ENCODE results near the gene MYBPHL.

MYBPHL gene

DNA sequence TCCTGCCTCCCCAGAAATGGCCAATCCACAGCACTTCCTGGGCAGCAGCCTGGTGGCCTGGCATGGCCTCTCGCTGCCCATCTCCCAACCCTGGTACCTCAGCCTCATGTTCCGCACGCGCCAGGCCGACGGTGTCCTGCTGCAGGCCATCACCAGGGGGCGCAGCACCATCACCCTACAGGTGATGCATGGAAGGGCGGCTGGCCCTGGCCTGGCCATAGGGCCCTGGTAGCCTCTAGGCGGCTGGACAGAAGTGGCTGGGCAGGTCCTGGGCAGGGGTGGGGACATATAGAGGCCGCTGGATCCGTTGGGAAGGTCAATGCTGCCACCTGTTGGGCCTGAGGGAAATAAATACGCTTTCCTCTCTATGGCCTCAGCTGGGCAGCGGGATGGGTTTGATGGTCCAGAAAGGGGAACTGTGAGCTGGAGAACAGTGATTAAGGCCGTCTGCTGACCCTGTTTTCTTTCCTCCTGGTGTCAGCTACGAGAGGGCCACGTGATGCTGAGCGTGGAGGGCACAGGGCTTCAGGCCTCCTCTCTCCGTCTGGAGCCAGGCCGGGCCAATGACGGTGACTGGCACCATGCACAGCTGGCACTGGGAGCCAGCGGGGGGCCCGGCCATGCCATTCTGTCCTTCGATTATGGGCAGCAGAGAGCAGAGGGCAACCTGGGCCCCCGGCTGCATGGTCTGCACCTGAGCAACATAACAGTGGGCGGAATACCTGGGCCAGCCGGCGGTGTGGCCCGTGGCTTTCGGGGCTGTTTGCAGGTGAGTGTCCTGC, 43.0 kb downstream of the MYBPHL start:
- no peak for DNase-seq (ENCODE audit: low read depth)

DNA sequence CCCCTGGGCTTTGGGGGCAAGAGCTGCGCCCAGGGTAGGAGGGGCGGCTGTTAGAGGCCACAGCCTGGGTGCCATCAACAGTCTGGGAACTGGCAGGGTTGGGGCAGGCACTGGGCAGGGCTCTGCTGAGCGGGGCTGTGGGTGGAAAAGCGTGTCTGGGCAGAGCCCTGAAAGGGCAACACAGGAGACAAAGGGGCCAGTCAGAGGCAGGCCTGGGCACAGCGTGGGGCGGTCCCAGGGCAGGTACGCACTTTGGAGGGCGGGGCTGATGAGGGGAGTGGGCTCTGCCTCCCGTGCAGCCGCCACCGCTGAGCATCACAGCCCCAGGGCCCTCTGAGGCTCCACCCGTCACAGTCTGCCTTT, 43.6 kb downstream of the MYBPHL start:
- DNase-seq (ENCODE audit: low read depth): no peak

DNA sequence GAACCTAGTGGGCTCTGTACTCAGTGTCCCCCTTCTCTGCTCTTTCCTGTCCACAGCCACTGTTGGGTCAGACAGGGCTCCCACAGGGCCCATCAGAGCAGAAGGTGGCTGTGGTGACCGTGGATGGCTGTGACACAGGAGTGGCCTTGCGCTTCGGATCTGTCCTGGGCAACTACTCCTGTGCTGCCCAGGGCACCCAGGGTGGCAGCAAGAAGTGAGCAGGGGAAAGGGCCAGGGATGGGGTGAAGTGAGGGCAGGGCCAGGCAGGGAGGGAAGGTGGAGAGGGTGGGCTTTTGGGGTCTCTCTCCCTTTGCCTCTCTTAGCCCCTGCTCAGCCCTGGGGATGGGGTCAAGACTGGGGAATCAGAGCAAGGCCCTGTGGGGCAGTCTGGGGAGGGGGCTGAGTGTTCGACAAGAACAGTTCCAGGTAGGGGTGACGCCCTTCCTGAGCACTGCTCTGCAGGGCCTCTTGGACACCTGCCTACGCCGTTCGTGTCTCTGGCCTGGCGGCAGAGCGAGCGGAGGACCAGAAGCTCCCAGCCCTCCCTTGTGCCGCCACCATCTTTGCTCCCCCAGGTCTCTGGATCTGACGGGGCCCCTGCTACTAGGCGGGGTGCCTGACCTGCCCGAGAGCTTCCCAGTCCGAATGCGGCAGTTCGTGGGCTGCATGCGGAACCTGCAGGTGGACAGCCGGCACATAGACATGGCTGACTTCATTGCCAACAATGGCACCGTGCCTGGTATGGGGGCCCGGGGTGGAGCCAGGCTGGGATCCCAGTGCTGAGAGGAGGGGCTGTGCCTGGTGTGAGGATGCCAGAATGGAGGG, 44.4 kb downstream of the MYBPHL start:
- no peak for DNase-seq (ENCODE audit: low read depth)

DNA sequence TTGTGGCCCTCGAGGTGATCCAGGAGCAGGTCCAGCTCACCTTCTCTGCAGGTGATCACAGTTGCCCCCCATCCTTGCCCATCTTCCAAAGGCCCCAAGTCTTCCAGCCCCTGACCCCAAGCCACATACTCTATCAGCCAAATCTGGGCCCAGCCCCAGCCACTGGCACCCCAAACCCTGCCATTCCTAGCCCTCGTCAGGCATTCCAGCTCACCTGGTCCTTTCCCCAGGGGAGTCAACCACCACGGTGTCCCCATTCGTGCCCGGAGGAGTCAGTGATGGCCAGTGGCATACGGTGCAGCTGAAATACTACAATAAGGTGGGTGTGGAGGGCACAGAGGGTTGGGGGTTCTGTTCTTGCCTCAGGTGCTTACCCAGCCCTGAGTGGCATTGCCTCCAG, 45.2 kb downstream of the MYBPHL start:
- DNase-seq (ENCODE audit: low read depth): no peak

DNA sequence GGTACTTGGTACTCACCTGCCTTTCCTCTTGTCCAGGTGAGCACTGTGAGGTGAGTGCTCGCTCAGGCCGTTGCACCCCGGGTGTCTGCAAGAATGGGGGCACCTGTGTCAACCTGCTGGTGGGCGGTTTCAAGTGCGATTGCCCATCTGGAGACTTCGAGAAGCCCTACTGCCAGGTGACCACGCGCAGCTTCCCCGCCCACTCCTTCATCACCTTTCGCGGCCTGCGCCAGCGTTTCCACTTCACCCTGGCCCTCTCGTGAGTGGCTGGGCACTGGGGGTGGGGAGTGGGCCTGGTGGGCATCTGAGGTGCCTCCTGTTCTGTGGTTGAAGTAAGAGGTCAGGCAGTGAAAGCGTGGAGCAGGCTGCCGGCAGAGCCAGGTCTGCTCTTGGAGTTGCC, 45.8 kb downstream of the MYBPHL start:
- no peak for DNase-seq (ENCODE audit: low read depth)

DNA sequence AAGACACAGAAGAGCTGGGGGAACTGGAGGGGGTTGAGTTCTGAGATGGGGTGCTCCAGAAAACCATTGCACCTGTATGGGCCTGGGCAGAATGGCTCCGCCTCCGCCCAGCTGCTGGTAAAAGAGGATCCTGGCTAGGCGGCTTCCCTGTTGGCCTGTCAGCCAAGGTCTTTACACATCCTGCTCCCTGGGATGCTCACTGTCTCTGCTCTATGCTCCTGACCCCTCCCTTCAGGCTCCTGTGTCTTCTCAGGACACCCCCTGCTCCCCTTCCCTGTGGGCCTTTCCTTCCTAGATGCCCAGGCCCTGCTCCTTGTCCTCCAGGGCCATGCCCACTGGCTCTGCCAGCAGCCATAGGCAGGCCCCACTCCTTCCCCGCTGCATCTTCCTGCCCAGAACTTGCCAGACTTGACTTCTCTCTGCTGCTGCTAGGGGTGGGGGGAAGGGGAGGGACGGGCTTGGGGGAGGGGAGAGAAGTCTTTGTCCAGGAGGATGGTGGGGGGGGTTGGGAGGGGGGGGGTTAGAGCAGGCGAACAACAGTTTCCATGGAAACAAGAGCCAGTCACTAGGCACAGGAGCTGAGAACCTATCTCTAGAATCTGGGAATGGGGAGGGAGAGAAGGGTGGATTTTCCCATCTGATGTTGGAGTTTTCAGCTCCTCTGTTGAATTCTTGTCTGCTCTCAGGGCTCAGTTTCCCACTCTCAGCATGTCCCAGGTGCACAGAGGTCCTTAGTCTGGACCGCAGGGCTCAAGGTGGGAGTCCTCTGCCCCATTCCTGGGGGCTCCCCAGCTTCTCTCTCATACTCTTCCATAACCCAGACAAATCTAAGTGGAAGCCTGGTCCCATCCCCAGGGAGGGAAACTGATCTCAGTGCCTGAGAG, 46.9 kb downstream of the MYBPHL start:
- DNase-seq (ENCODE audit: low read depth): no peak

DNA sequence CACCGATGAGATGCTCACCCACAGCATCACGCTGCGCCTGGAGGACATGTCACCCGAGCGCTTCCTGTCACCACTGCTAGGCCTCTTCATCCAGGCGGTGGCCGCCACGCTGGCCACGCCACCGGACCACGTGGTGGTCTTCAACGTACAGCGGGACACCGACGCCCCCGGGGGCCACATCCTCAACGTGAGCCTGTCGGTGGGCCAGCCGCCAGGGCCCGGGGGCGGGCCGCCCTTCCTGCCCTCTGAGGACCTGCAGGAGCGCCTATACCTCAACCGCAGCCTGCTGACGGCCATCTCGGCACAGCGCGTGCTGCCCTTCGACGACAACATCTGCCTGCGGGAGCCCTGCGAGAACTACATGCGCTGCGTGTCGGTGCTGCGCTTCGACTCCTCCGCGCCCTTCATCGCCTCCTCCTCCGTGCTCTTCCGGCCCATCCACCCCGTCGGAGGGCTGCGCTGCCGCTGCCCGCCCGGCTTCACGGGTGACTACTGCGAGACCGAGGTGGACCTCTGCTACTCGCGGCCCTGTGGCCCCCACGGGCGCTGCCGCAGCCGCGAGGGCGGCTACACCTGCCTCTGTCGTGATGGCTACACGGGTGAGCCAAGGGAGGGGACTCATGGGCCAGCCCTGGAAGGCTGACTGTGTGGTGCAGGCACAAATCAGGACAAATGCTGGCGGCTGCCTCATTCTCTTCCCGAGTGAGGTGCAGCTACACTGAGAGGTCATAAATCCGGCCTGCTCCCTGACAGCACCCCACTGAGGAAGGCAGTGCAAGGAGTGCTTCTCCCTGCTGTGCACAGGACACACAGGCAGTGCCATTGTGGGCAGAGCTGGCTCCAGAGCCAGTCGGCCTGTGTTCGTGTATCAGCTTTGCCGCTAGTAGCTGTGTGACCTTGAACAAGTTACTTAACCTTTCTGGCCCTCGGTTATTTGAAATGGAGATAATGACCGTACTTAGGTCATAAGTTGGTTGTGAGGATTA, 48.0 kb downstream of the MYBPHL start:
- DNase-seq (ENCODE audit: low read depth): no peak

DNA sequence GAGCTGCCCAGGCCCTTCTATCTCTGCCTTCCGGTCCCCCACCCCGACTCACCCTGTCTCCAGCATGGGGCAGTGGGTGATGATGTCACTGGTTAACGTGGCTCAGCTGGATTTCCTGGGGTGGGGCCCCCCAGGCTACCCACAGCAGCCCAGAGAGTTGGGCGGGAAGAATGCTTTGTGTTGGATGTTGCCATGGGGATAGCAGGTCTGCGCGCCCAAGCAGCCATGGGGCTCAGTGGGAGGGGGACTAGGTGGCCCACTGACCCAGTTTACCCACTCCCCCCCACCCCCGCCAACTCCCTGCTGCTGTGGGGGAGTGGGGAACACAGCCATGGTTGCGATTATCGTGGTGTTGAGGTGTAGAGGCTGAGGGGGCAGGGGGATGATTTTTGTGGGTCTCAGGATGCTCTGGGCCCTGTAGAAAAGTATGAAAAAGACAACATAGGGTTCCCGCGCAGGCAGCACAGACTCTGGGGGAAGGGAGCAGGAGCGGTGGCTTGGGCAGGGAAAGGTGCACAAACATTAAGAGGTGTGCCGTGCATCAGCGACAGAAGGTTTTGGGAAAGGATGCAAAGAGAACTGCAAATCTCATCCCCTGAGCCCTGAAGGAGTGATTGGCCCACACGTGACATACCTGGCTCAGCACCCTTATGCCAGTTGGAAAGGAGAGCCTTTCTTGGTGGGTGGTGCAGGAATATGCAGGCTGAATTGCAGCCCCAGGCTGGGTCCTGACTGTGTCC, 49.0 kb downstream of the MYBPHL start:
- DNase-seq (ENCODE audit: low read depth): no peak

DNA sequence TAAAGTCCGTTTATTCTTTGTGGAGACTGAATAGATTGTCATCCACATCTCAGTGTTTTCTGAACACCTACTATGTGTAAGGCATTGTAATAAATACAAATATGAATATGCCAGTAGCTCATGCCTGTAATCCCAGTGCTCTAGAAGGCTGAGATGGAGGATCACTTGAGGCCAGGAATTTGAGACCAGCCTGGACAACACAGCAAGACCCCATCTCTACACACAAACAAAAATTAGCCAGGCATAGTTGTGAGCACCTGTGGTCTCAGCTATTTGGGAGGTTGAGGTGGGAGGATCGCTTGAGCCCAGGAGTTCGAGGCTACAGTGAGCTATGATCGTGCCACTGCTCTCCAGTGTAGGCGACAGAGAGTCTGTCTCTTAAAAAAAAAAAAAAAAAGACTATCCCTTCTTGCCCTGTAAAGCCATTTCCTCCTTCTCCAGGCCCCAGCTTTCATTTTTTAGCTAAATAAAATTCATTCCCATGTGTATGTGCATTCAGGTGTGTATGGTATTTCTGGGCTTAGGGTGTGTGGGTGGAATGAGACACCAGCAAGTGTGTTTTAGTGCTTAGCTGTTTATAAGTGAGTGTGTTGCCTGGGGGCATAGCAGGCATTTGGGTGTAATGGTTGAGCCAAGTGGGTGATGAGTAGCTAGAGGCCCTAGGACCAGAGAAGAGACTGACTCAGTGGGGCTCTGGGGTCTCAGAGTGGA, 49.7 kb downstream of the MYBPHL start:
- no peak for DNase-seq (ENCODE audit: low read depth)

DNA sequence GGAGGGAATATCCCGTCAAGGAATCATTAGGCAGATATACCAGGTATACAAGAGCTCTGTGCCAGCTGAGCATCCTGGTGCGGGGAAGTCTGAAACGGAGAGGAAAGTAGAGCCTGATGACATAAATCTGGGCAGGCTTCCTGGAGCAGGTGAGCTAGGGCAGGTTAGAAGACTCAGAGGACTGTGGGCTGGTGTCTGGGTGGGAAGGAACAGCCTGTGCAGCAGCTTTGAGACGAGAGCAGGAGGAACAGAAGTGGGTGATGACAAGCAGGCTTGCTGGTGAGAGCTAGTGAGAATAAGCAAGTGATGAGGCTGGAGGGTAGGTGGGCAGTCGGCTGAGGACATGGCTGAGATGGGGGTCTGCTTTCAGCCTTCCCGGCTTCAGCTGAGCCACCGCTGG, 50.7 kb downstream of the MYBPHL start:
- DNase-seq (ENCODE audit: low read depth): no peak

DNA sequence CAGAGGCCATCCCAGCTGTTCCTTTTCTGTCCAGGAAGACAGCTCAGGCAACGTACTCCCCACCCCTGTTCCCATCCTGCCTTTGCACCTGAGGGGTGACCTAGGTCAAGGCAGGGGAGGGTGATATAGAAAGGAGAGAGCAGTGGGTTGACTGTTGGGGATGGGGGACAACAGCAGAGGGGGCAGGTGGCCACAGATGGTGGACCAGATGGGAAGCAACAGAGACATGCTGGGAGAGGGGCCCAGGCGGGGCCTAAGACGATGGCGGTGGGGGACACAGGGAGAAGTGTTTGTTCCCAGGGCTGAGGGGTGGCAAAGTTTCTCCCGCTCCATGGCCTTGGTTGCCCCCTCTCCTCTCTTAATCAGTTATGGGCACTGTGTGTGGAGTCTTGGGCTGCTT, 51.1 kb downstream of the MYBPHL start:
- no peak for DNase-seq (ENCODE audit: low read depth)

DNA sequence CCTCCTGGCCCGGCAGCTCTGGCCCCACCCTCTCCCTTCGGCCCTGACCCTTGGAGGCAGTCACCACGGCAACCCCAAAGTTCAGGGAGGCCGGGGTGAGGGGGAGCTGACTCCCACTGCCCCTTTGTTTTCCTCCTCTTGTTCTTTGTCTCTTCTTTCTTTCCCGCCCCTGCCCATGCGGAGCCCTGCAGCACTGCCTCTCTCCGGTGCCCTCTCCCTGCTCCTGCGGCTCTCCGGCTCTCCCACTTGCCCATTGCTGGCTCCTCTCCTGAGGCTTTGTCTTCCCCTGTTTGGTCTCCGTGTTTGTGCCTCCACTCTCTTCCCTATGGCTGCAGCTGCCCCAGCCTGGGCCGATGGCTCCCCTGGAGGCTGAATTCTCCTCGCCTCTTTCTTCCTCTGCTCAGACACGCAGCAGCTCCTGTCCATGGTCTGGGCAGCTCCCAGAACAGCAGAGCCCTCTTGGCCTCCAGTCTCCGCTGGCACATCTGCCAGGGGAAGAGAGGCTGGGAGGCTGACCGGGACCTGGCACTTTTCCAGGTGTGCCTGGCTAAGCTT, 51.6 kb downstream of the MYBPHL start:
- no peak for DNase-seq (ENCODE audit: low read depth)

DNA sequence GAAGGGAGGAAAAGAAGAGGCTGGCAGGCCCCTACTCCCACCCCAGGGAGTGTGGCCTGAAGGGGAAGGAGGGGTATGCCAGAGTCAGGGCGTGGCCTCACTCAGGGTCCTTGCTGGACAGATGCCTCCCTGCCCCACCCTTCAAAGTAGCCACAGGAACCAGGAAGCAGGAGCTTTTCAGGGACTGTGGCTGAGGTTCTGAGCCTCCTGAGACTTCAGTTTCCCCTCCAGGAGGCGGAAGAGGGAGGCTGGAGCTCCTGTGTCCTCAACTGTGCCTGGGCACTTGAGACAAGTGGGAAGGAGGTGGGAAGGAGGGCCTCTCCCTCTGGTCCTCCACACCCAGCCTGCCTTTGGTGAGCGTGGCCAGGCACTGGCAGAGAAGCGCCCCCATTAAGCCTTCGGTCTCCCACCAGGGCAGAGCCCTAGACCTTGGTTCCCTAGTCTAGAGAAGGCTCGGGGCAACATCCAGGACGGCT, 52.2 kb downstream of the MYBPHL start:
- DNase-seq (ENCODE audit: low read depth): no peak

DNA sequence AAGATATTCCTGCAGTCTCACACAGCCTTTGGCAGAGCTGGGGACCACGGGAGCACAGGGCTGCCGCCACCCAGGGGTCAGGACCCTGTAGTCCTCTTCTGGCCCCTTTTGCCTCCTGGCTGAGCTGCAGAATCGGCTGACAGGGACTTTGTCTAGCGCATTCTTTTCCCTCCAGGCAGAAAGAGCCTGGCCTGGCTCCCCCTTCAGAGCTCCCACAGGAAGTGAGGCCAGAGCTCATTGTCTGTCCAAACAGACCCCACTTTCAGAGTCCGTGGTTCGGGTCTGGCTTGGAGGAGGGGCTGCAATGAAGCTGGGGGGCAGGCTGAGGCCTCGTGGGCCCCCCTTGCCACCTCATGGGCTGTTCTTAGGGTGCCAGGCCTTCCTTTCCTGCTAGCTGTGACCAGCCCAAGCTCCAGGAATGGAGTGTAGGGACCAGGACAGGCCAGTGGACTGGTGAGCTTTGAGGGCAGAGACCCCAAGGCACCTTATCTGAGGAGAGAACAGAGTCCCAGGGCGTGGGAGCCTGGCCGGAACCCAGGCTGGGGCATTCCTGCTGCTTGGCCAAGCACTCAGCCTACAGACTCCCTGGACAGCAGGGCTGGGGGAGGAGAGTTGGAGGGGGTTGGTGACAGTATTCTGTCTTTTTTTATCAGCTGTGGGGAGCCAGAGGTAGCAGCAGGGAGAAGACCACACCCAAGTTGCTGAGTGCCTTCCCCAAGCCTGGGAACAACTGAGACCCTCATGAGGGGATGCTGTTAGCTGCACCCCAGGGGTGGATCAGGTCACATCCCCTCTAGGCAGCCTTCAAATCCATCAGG, 52.8 kb downstream of the MYBPHL start:
- DNase-seq (ENCODE audit: low read depth): no peak

DNA sequence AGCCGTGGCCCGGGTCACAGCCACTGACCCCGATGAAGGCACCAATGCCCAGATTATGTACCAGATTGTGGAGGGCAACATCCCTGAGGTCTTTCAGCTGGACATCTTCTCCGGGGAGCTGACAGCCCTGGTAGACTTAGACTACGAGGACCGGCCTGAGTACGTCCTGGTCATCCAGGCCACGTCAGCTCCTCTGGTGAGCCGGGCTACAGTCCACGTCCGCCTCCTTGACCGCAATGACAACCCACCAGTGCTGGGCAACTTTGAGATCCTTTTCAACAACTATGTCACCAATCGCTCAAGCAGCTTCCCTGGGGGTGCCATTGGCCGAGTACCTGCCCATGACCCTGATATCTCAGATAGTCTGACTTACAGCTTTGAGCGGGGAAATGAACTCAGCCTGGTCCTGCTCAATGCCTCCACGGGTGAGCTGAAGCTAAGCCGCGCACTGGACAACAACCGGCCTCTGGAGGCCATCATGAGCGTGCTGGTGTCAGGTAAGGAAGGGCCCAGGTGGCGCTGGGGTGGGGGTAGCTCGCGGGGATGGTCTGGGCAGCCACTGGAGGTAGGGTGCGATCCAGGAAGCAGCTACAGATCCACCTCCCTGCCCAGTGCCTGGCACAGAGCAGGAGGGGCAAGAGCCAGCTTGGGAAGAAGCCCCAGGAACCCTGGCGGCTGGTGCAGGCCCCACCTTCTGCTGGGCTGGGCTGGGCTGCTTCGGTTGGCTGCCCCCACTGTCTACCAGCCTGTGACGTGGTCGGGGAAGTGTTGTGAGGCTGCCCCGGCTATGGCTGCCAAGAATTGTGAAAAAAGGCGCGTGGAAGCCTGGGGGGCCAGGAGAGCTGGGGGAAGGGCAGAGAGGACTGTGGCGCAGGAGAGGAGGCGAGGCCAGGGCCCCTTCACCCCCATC, 53.7 kb downstream of the MYBPHL start:
- no peak for DNase-seq (ENCODE audit: low read depth)

DNA sequence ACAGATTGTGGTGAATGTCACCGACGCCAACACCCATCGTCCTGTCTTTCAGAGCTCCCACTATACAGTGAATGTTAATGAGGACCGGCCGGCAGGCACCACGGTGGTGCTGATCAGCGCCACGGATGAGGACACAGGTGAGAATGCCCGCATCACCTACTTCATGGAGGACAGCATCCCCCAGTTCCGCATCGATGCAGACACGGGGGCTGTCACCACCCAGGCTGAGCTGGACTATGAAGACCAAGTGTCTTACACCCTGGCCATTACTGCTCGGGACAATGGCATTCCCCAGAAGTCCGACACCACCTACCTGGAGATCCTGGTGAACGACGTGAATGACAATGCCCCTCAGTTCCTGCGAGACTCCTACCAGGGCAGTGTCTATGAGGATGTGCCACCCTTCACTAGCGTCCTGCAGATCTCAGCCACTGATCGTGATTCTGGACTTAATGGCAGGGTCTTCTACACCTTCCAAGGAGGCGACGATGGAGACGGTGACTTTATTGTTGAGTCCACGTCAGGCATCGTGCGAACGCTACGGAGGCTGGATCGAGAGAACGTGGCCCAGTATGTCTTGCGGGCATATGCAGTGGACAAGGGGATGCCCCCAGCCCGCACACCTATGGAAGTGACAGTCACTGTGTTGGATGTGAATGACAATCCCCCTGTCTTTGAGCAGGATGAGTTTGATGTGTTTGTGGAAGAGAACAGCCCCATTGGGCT, 54.5 kb downstream of the MYBPHL start:
- DNase-seq (ENCODE audit: low read depth): no peak
